A673 (cell line): Measurements from ENCODE around the gene PILRA.

Source experiments
- CTCF ChIP-seq: fragments of 300-800, 200-600 bp; sonication (generic); conservative IDR thresholded peaks from 2 replicates; pipeline ENCODE4 v1.5.1; 2017; ENCODE audit warnings: low read depth, mild to moderate bottlenecking, antibody characterized with exemption, low read length, moderate library complexity, mixed read lengths
- EZH2 ChIP-seq: fragments of 200-600 bp; sonication (generic); IDR thresholded peaks from 2 replicates; pipeline ENCODE4 v1.6.1; 2017; ENCODE audit warnings: borderline replicate concordance, low read depth, mild to moderate bottlenecking, mixed read lengths, antibody characterized with exemption, low read length; ENCODE audit not compliant: poor library complexity, severe bottlenecking

GRCh38 chr7:100363098-100363497 lies 10.2 kb upstream of the PILRA start:
- no peak for TF ChIP-seq CTCF
- TF ChIP-seq EZH2 = no peak
